Bone marrow (tissue), 2 donors: Measurements from ENCODE around the gene PRAF2.
A peak's percentile ranks its signal among the peaks of the same experiment; 100 is the strongest.

ENCODE experiments used
- DNase-seq, 2 donors: peaks; one replicate each; lab custom pipeline; 2025; lab: John Stamatoyannopoulos, UW

Gene PRAF2

DNA sequence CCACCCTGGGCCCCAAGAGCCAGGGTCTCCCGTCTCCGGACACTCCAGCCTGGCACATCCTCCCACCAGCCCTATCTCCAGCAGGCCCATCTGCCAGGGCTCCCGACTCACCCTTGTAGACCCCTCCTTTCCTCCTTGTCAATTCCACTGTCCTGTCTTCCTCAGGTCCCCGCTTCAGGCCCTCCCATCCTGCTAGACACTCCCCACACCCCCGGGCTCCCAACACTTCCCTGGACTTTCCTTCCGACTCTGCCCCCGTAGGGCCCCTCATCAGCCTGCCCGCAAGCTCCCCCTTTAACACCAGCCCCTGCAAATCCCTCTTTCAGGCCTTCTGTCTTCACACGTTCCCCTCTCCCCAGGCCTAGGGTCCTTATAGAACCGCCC lies 1.1 kb downstream of the PRAF2 start:
- no peak for DNase-seq

DNA sequence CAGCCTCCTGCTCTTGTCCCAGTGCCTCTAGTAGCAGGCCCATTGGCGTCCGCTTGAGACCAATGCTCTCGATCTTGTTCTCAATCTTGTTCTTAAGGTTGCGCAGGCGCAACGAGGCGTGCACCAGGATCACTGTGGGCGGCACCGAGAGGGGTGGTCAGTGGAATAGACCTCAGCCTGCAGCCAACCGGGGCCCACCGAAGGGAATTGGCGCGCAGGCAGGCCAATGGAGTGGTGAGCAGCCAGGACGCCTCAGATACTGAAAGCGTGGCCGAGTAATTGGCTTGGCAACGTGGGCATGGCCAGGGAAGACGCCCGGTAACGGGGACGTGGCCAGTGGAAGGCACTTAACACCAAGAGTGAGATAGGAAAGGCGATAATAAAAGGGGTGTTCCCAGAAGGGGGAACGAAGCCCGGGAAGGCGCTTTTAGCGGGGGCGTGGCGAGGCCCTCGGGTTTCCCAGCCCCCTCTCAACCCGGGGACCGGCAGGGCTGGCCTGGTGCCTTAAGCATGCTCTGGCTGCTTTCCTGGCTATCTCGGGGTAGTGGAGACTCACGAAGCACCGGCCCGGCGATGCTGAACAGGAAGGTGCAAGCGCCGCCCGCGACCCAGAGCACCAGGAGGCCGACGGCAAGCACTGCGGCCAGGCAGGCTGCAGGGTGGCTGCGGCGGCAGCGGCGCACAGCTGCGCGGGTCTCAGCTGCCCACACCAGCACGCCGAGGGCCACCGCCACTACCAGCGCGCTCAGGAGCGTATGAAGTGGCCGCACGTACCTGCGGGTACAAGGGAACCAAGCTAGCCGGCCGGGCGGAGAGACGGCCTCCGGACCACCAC lies 1.7 kb downstream of the PRAF2 start:
- no peak for DNase-seq

DNA sequence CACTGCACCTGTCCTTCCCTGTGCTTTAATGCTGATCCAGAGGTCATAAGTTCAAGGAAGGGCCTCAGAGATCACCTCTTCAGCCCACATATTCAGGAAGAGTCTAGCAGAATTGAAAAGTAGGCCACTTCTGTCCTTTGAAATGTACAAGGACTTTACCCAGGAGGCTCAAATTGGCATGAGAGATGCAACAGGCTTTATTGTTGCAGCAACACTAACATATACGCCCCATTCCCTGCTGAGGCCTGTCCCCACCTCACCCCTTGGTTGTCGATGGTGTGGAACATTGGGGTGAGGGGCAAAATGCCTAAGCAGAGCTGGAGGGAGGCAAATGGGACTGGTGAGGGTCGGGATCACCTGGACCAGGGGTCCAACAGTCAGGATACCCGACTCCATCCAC lies 2.8 kb downstream of the PRAF2 start:
- DNase-seq = no peak

GRCh38 chrX:49069038-49069437 lies 4.8 kb downstream of the PRAF2 start:
- DNase-seq = no peak

- DNase-seq = no peak
Observed at GRCh38 chrX:49067285-49068120, 6.3 kb downstream of the PRAF2 start.

GRCh38 chrX:49066690-49067089 lies 7.1 kb downstream of the PRAF2 start:
- DNase-seq = no peak

GRCh38 chrX:49066278-49066677 lies 7.5 kb downstream of the PRAF2 start:
- DNase-seq = no peak

GRCh38 chrX:49064735-49065134 lies 9.1 kb downstream of the PRAF2 start:
- no peak for DNase-seq

GRCh38 chrX:49064303-49064702 lies 9.5 kb downstream of the PRAF2 start:
- no peak for DNase-seq

GRCh38 chrX:49063715-49064114 lies 10.1 kb downstream of the PRAF2 start:
- DNase-seq = no peak

DNA sequence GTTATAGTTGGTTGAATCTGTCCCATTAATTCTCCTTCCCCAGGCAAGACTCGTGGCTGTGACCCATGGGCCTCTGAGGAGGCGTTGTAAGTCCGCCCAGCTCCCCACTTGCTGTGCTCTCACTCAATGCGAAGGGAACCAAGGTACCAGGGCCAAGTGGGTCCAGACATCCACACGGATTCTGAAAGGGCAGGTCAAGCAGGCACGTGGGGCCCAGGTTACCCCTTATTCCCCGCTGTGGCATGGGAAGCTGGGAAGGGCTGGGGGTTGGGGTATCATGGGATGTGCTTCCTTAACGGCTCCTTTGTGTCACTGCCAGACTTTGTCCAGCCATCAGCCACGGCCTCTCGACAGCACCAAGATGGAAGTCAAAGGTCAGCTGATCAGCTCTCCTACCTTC lies 11.9 kb downstream of the PRAF2 start:
- no peak for DNase-seq

DNA sequence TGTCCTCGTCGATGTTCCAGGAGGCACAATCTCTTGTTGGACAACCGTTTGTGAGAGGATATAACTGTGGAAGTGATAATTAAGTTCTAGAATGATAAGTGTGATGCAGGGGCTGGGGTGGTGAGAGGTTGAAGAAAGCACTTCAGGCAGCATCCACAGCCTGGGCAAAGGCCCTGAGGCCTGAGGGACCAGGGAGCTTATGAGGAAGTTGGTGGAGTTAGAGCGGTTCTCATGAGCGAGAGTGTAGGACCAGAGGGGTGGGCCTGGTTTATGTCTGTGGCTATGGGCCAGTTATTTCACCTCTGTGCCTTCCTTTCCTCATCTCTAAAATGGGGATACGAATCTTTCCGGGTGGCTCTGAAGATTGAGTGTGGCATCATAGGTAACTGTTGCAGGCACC lies 12.3 kb downstream of the PRAF2 start:
- DNase-seq = no peak

GRCh38 chrX:49060914-49061313 lies 12.9 kb downstream of the PRAF2 start:
- no peak for DNase-seq

DNA sequence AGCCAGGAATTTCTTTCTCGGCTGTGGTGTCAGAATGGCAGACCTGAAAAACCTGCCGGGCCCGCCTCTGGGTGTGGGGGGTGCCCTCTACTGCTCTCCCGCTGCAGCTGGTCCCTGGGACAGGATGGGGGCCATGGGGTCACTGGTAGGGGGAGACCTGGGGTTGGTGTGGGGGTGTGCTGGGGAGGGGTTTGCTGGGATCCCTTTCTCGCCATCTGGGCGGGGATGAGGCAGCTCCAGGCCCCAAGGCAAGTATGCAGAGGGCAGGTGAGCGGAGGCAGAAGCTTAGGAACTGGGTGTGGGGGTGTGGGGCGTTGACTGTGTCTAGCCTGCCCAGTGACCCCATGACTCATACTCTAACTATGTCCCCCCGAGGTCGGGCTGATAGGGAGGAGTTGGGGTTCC lies 14.1 kb downstream of the PRAF2 start:
- no peak for DNase-seq

DNA sequence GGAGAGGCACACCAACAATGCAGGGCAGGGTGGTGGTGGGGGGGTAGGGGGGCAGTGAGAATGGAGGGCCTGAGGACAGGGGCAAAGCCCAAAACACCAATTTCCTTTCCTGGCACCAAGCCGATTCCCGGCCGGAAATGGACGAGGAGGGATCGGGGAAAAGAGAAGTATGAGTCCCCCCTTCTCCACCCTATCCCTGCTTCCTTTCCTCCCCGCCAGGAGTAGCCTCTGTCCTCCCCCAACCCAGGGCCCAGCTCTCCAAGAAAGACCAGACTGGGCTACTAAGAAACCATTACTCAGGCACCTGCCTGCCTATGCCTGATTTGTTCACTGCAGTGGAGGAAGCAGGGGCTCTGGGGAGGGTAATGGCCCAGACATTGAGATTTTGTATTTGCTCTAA lies 14.6 kb downstream of the PRAF2 start:
- no peak for DNase-seq

GRCh38 chrX:49058794-49059193 lies 15.0 kb downstream of the PRAF2 start, which contains the start of gene CCDC120:
CCDC120 (plus strand) TSS chrX:49058999; CDS start chrX:49062042, 3,043 bp downstream.
- DNase-seq = no peak

- DNase-seq = no peak
Observed at GRCh38 chrX:49054073-49054762, 19.6 kb downstream of the PRAF2 start.

GRCh38 chrX:49053223-49054072 lies 20.4 kb downstream of the PRAF2 start:
- DNase-seq = peak in 1 of 2 donors; percentile 2

DNA sequence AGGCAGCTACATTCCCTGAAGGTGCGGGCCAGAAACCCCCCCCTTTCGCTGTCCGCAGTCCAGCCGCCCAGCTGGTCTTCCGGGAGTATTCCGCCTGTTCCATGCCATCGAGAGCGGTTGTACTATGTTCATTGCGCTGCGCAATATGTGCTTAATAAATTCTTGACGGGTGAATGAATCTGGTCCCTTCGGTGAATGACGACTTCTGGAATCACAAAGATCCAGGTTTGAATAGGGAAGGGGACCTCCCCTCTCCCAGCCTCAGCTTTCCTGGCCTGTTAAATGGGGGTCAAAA lies 29.9 kb downstream of the PRAF2 start:
- DNase-seq = no peak

DNA sequence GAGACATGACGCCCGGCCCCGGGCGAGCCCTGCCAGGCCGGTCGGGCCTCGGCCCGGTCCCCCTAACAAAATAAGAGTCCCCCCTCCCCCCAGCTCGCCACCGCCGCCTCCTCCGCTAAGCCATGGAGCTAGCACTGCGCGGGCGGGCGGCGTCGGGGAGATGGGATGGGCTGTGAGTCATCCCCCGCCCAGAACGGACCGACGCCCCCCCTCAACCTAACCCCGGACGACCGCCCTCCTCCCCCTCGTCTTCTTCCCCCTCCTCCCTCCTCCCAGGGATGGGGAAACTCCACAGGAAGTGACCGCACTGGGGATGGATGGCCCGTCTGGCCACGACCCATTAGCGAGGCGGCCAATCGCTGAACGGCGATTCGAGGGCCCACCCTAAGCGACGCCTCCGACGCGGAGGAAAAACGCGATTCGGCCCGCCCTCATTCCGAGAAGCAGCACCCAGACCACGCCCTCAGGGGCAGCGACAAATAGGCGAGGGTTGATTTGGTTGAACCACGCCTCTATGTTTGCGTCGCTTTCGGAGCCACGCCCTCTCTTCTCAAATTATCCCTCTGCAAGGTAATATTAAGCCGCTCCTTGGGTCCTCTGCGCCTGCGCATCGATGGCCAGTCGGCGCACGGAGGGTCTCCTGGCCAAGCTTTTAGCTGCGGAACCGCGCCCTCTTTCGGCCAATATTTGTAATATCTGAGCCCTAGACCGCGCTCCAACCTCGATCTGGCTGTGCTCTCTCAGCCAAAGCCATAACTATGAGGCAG lies 30.4 kb downstream of the PRAF2 start, which contains the start of gene TFE3:
Gene TFE3, minus strand, starts transcription at position 138 of the 767 bp plus-strand sequence. Its CDS starts 131 bp downstream, at position 7.
- peak; percentile 84 to 92 for DNase-seq
